GM21447 (cell line): ENCODE measurements around the gene RCHY1.

Experiments used
- ATAC-seq: cut with Tn5 transposase; IDR thresholded peaks from one replicate; pipeline ENCODE4 v1.9.1; 2021; ENCODE audit not compliant: unreplicated experiment

RCHY1 gene

DNA sequence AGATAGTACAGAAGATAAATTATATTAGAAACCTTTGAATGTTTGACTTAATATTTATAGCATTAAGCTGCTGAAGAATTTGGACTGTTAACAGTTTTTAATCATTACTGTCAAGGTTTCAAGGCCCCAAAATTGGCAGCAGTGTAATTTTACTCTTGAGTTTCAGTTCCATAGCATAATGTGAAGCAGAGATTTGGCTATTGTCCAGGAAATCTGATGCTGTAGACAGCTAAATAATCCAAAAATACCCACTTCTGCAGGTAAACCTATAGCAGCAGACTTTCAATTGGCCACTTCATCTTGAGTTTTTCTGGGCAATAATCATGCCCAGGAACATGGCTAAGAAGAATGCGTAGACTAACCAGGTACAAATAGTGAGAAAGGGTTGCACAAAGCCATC is 85.0 kb downstream of the RCHY1 start:
- ATAC-seq = no peak
